Right lobe of liver (tissue), 4 donors: ENCODE data around the gene NEB.

ENCODE experiments used
- POLR2A ChIP-seq: fragments of 450-650 bp; IDR thresholded peaks from one replicate; pipeline ENCODE4 v1.6.1; 2017; ENCODE audit warnings: antibody characterized with exemption, mild to moderate bottlenecking
- TF ChIP-seq, protein P1 (sequence below), 4 donors: fragments of 200-600 bp in 3 of 4; fragments of 450-650 bp in 1 of 4; IDR thresholded peaks; one replicate each; pipeline versions ENCODE4 v1.5.1 to v1.8.0; 2016 to 2022; ENCODE audit warnings: antibody characterized with exemption in 4 of 4, mild to moderate bottlenecking in 2 of 4
- donor health status: DM: no; HTN: no; CAD: no.
- donor health status: DM: no; HTN: no; CAD: no.
- donor health status: DM: no; HTN: yes; CAD: no.

- TF ChIP-seq, protein P1, sequence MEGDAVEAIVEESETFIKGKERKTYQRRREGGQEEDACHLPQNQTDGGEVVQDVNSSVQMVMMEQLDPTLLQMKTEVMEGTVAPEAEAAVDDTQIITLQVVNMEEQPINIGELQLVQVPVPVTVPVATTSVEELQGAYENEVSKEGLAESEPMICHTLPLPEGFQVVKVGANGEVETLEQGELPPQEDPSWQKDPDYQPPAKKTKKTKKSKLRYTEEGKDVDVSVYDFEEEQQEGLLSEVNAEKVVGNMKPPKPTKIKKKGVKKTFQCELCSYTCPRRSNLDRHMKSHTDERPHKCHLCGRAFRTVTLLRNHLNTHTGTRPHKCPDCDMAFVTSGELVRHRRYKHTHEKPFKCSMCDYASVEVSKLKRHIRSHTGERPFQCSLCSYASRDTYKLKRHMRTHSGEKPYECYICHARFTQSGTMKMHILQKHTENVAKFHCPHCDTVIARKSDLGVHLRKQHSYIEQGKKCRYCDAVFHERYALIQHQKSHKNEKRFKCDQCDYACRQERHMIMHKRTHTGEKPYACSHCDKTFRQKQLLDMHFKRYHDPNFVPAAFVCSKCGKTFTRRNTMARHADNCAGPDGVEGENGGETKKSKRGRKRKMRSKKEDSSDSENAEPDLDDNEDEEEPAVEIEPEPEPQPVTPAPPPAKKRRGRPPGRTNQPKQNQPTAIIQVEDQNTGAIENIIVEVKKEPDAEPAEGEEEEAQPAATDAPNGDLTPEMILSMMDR (IDR thresholded peaks at IDR 0.05), result no peak
- no peak for TF ChIP-seq POLR2A
These were observed 42.6 kb downstream of the NEB start for GRCh38 chr2:151691631-151692030.
